ENCODE results near the gene UNC93B1. TPM values are rescaled to one million over a fixed set of nuclear protein-coding genes. Genes with fewer than 3 reads are reported as not detected.

Gene UNC93B1
- total RNA-seq, 2 experiments from 2014 or later = 12.4 to 13.0 TPM

GRCh38 chr11:68050371-68050841 lies 46.5 kb upstream of the UNC93B1 start:
- intact Hi-C loops (cut with micrococcal nuclease) = no loop called here
- ChIA-PET POLR2A (interaction anchor here (4.1 kb wide), 1 partner anchor 10 kb away, joined by 45 read pairs; the partner anchor contains the start of gene TCIRG1), CTCF (no interaction called here)
- H3K27ac Mint-ChIP-seq = no peak overlapping the region
- TF ChIP-seq CTCF (IDR thresholded peaks at IDR 0.05) = no peak
- no peaks in the 10 kb centered on the region for H3K27me3 Mint-ChIP-seq
- peaks cover 15% of the 10 kb centered on the region for H3K36me3 Mint-ChIP-seq (ENCODE audit: low read depth)
- H3K4me1 Mint-ChIP-seq (ENCODE audit: low read depth) = no peaks in the 10 kb centered on the region
- no peak for ATAC-seq
- no peak for DNase-seq
- H3K4me3 Mint-ChIP-seq = no peak overlapping the region
- H3K9me3 Mint-ChIP-seq = no peaks in the 10 kb centered on the region

GRCh38 chr11:68049509-68050370 lies 45.8 kb upstream of the UNC93B1 start:
- H3K36me3 Mint-ChIP-seq (ENCODE audit: low read depth) = peaks cover 15% of the 10 kb centered on the region
- DNase-seq (no peak), ATAC-seq (no peak)
- no peak overlapping the region for H3K27ac Mint-ChIP-seq
- H3K4me1 Mint-ChIP-seq (ENCODE audit: low read depth) = no peaks in the 10 kb centered on the region
- no peaks in the 10 kb centered on the region for H3K9me3 Mint-ChIP-seq
- TF ChIP-seq CTCF (IDR thresholded peaks at IDR 0.05) = no peak
- intact Hi-C loops (cut with micrococcal nuclease) = no loop called here
- ChIA-PET POLR2A (interaction anchor here (4.1 kb wide), 1 partner anchor 9 kb away, joined by 45 read pairs; the partner anchor contains the start of gene TCIRG1), CTCF (no interaction called here)
- no peaks in the 10 kb centered on the region for H3K27me3 Mint-ChIP-seq
- no peak overlapping the region for H3K4me3 Mint-ChIP-seq

GRCh38 chr11:68048681-68049508 lies 45.0 kb upstream of the UNC93B1 start:
- Mint-ChIP-seq H3K9me3 (no peaks in the 10 kb centered on the region), H3K27ac (no peak overlapping the region)
- POLR2A ChIA-PET = no interaction called here

GRCh38 chr11:68047437-68048290 lies 43.8 kb upstream of the UNC93B1 start:
- no peak for DNase-seq
- POLR2A ChIA-PET = interaction anchor here (0.8 kb wide), 1 partner anchor 20 kb away, joined by 3 read pairs; no protein-coding TSS in a partner anchor
- no peak for ATAC-seq
- CTCF ChIA-PET = no interaction called here
- TF ChIP-seq CTCF (IDR thresholded peaks at IDR 0.05) = no peak
- intact Hi-C loops (cut with micrococcal nuclease) = no loop called here
- Mint-ChIP-seq H3K4me3 (no peak overlapping the region), H3K27me3 (no peaks in the 10 kb centered on the region), H3K36me3 (ENCODE audit: low read depth) (peaks cover 15% of the 10 kb centered on the region), H3K9me3 (no peaks in the 10 kb centered on the region), H3K27ac (no peak overlapping the region), H3K4me1 (ENCODE audit: low read depth) (no peaks in the 10 kb centered on the region)

More at GRCh38 chr11:68048681-68049508, 45.0 kb upstream of the UNC93B1 start:
- no peaks in the 10 kb centered on the region for H3K4me1 Mint-ChIP-seq (ENCODE audit: low read depth)
- H3K36me3 Mint-ChIP-seq (ENCODE audit: low read depth) = peaks cover 15% of the 10 kb centered on the region
- ATAC-seq = no peak
- CTCF ChIA-PET = no interaction called here
- no peak for DNase-seq
- intact Hi-C loops (cut with micrococcal nuclease) = no loop called here
- TF ChIP-seq CTCF (IDR thresholded peaks at IDR 0.05) = no peak
- H3K27me3 Mint-ChIP-seq = no peaks in the 10 kb centered on the region
- no peak overlapping the region for H3K4me3 Mint-ChIP-seq
